Calu3 (cell line): Measurements from ENCODE around the gene IPPK. TPM values are rescaled to one million over a fixed set of nuclear protein-coding genes. Genes with fewer than 3 reads are reported as not detected.

Experiments used
- Bru-seq: library from RNA; stranded (reverse); fragments of 400-500 nt; gene quantifications from one replicate; lab custom pipeline; 2021; lab: Mats Ljungman, UMichigan
- BruChase-seq, 2 experiments: library from RNA; stranded (reverse); fragments of 400-500 nt; gene quantifications; one replicate each; lab custom pipeline; 2021; lab: Mats Ljungman, UMichigan
- BruUV-seq: library from RNA; stranded (reverse); fragments of 400-500 nt; replicated peaks from 2 replicates; lab custom pipeline; 2021; lab: Mats Ljungman, UMichigan
- CTCF ChIA-PET: fragments of 300-600 bp; sonication (Branson Sonifier 250); formaldehyde crosslinking; loops from one replicate; lab custom pipeline; 2022; ENCODE audit warnings: antibody characterized with exemption; lab: Charles Lee
- DNase-seq: peaks from one replicate; pipeline ENCODE4 v3.0.0; 2022
- H3K27ac Mint-ChIP-seq: one replicate; pipeline ENCODE4 v1.8.0; 2022; ENCODE audit warnings: mixed read lengths; ENCODE audit not compliant: unreplicated experiment
- H3K27me3 Mint-ChIP-seq: one replicate; pipeline ENCODE4 v1.8.0; 2022; ENCODE audit warnings: mixed read lengths; ENCODE audit not compliant: unreplicated experiment
- H3K36me3 Mint-ChIP-seq: one replicate; pipeline ENCODE4 v1.8.0; 2022; ENCODE audit warnings: mild to moderate bottlenecking, moderate library complexity, mixed read lengths; ENCODE audit not compliant: insufficient read depth, unreplicated experiment
- H3K4me1 Mint-ChIP-seq: one replicate; pipeline ENCODE4 v1.8.0; 2022; ENCODE audit warnings: mild to moderate bottlenecking, low read depth, mixed read lengths; ENCODE audit not compliant: unreplicated experiment
- H3K4me3 Mint-ChIP-seq: one replicate; pipeline ENCODE4 v1.8.0; 2022; ENCODE audit warnings: mild to moderate bottlenecking, low read depth, moderate library complexity, mixed read lengths; ENCODE audit not compliant: unreplicated experiment
- H3K9me3 Mint-ChIP-seq: one replicate; pipeline ENCODE4 v1.8.0; 2022; ENCODE audit warnings: low read depth, mixed read lengths; ENCODE audit not compliant: unreplicated experiment
- CTCF ChIP-seq: fragments of 200-600 bp; IDR thresholded peaks from one replicate; pipeline ENCODE4 v1.8.0; 2022; ENCODE audit warnings: antibody characterized with exemption; ENCODE audit not compliant: unreplicated experiment
- intact Hi-C: fragments of 100-400 bp; cut with micrococcal nuclease; formaldehyde crosslinking; loops from one replicate; pipeline ENCODE4 v1.10.0; 2022; ENCODE audit not compliant: unreplicated experiment
- long read RNA-seq: library from polyadenylated mRNA; stranded (forward); transcript quantifications from one replicate; pipeline ENCODE4 v2.0.0, GENCODE V29; 2022
- total RNA-seq: library from RNA; stranded (reverse); gene quantifications from 2 replicates; pipeline ENCODE4 v1.2.3, GENCODE V29; 2022

The IPPK gene
- total RNA-seq, result 8.9 and 9.5 TPM in 2 replicates
- Bru-seq, nascent RNA, result percentile 71 among the genes with signal in this experiment
- BruChase-seq, experiment 1, labeled RNA remaining after a 6-hour chase, result percentile 59 among the genes with signal in this experiment
- BruChase-seq, experiment 2, labeled RNA remaining after a 2-hour chase, result percentile 63 among the genes with signal in this experiment
- long read RNA-seq, full-length matches to known transcripts, result 5 of 6 reads
- long read RNA-seq, partial matches to known transcripts, result 1 of 6 reads
- long read RNA-seq, other reads (novel, unspliced or antisense), result 0 of 6 reads

- CTCF ChIA-PET, result no interaction called here
- no peak for TF ChIP-seq CTCF
- H3K4me1 Mint-ChIP-seq, result peaks cover 18% of the 10 kb centered on the region
- H3K27ac Mint-ChIP-seq, result peak within 1 kb of the TSS; percentile 80
- H3K27me3 Mint-ChIP-seq, result no peaks in the 10 kb centered on the region
- no TSS peak for BruUV-seq
- peak within 1 kb of the TSS; percentile 79 for H3K4me3 Mint-ChIP-seq
- peaks cover 38% of the 10 kb centered on the region for H3K36me3 Mint-ChIP-seq
- H3K9me3 Mint-ChIP-seq, result no peaks in the 10 kb centered on the region
- intact Hi-C loops, result no loop called here
- DNase-seq, result peak; percentile 94
Measured at GRCh38 chr9:92669890-92670708, at the start of gene IPPK. Gene IPPK (minus strand): TSS chr9:92670131. CDS start chr9:92669988, 143 bp downstream.

- no peaks in the 10 kb centered on the region for H3K9me3 Mint-ChIP-seq
- CTCF ChIA-PET, result interaction anchor here (0.8 kb wide), 1 partner anchor 10 kb away, joined by 3 read pairs; no protein-coding TSS in a partner anchor
- H3K27me3 Mint-ChIP-seq, result no peaks in the 10 kb centered on the region
- BruUV-seq, result no TSS peak
- DNase-seq, result no peak
- no peak for TF ChIP-seq CTCF
- no peak overlapping the region for H3K27ac Mint-ChIP-seq
- peaks cover 12% of the 10 kb centered on the region for H3K36me3 Mint-ChIP-seq
- intact Hi-C loops, result no loop called here
- peaks cover 13% of the 10 kb centered on the region for H3K4me1 Mint-ChIP-seq
- no peak overlapping the region for H3K4me3 Mint-ChIP-seq
Measured at GRCh38 chr9:92719028-92719647, 49.2 kb upstream of the IPPK start.

GRCh38 chr9:92718086-92719001 lies 48.4 kb upstream of the IPPK start:
- no peak for DNase-seq
- no peak overlapping the region for H3K27ac Mint-ChIP-seq
- no peaks in the 10 kb centered on the region for H3K9me3 Mint-ChIP-seq
- no TSS peak for BruUV-seq
- no peaks in the 10 kb centered on the region for H3K27me3 Mint-ChIP-seq
- H3K36me3 Mint-ChIP-seq, result peaks cover 15% of the 10 kb centered on the region
- H3K4me3 Mint-ChIP-seq, result no peak overlapping the region
- peaks cover 5% of the 10 kb centered on the region for H3K4me1 Mint-ChIP-seq
- TF ChIP-seq CTCF, result no peak
- intact Hi-C loops, result no loop called here
- CTCF ChIA-PET, result interaction anchor here (0.8 to 1.9 kb wide), 2 partner anchors 11 to 72 kb away, joined by 3 to 7 read pairs; no protein-coding TSS in a partner anchor
